ENCODE results near the gene GRAP. TPM values are rescaled to one million over a fixed set of nuclear protein-coding genes. Genes with fewer than 3 reads are reported as not detected.
A peak's percentile ranks its signal among the peaks of the same experiment; 100 is the strongest.

Gene GRAP
- polyA plus RNA-seq, 3 donors from 2014 or later = 5.2 to 19.0 (median 18.3) TPM

DNA sequence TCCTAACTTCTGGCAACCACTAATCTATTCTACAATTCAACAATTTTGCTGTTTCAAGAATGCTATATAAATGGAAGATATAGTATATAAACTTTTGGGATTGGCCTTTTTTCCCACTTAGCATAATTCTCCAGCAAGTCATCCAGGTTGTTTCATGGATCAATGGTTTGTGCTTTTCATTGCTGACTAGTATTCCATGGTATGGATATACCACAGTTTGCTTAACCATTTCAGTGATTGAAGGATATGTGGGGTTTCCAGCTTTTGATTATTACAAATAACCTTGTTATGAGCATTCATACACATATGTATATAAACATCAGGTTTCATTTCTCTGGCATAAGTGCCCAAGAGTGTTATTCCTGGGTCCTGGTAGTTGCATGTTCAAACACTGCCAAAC is 40.1 kb downstream of the GRAP start:
- Mint-ChIP-seq H3K4me1 (peaks cover 15% of the 10 kb centered on the region in 2 donors), H3K27me3 (ENCODE audit: low read depth in 3 of 3) (peaks cover 0 to 21% (median 7%) of the 10 kb centered on the region in 3 donors), H3K4me3 (peak overlapping the region in 1 of 5 donors; percentile 31), H3K27ac (peak overlapping the region in 4 of 6 donors; percentile 58 to 92 (median 82)), H3K9me3 (no peaks in the 10 kb centered on the region), H3K36me3 (peaks cover 0 to 7% (median 0%) of the 10 kb centered on the region in 3 donors)
- no peak for DNase-seq

DNA sequence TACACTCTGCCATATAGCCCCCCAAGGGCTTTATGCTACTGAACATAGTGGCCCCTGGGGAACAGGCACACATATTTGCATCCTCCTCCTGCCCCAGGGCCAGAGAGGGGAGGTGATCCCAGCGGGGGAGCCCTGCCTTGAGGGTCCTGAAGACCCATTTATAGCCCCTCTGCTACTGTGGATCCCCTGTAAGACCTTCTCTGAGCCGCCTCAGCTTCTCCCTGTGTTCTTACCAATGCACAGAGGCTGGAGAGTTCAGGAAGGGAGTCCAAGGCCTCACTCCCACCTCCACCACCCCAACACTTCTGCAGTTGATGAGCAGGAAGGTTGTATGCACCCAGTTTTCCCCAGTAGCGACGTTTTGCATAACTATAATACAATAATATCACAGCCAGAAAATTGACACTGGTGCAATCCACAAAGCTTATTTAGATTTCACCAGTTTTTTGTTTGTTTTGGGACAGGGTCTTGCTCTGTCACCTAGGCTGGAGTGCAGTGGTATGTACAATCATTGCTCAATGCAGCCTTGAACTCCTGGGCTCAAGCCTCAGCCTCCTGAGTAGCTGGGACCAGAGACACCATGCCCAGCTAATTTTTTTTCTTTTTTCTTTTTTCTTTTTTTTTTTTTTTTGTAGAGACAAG is 40.8 kb downstream of the GRAP start:
- H3K4me3 Mint-ChIP-seq = peak overlapping the region; percentile 48 to 62 (median 55)
- peaks cover 15 to 18% of the 10 kb centered on the region in 2 donors for H3K4me1 Mint-ChIP-seq
- H3K27me3 Mint-ChIP-seq (ENCODE audit: low read depth in 3 of 3) = peaks cover 0 to 21% (median 7%) of the 10 kb centered on the region in 3 donors
- DNase-seq = no peak
- peaks cover 0 to 7% (median 0%) of the 10 kb centered on the region in 3 donors for H3K36me3 Mint-ChIP-seq
- no peaks in the 10 kb centered on the region for H3K9me3 Mint-ChIP-seq
- H3K27ac Mint-ChIP-seq = peak overlapping the region; percentile 62 to 92 (median 82)

DNA sequence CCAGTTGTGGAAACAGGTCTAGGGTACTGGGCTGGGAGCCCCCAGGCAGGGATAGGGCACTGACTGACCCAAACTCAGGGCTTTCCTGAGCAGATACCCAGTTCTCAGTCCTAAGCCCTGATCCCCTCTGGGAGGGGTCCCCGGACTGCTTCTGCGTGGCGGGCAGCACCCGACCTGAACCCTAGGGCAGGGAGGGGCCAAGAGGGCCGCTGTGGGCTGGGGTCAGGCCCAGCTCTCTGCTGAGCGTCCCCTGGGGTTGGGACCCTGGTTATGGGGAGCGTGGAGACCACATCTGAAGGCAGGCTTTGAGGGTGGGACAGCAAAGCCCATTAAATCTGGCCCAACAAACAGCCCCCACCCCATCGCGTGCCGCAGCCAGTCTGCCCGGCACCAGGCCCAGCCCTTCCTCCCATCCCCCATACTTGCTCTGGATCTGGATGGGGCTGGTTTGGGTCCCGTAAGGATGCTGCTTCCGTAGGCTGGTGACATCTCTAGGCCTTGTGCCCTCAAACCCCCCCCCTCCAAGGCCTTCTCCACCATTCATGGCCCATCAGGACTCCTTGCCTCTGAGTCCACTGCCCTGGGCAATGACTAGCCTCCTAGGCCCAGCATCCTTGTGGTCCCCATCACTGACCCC is 41.5 kb downstream of the GRAP start:
- Mint-ChIP-seq H3K4me3 (peak overlapping the region; percentile 49 to 78 (median 76)), H3K9me3 (no peaks in the 10 kb centered on the region), H3K27ac (peak overlapping the region; percentile 60 to 92 (median 84)), H3K36me3 (peaks cover 0 to 7% (median 0%) of the 10 kb centered on the region in 3 donors), H3K27me3 (ENCODE audit: low read depth in 3 of 3) (peaks cover 0 to 21% (median 7%) of the 10 kb centered on the region in 3 donors), H3K4me1 (peaks cover 15 to 18% of the 10 kb centered on the region in 2 donors)
- no peak for DNase-seq

DNA sequence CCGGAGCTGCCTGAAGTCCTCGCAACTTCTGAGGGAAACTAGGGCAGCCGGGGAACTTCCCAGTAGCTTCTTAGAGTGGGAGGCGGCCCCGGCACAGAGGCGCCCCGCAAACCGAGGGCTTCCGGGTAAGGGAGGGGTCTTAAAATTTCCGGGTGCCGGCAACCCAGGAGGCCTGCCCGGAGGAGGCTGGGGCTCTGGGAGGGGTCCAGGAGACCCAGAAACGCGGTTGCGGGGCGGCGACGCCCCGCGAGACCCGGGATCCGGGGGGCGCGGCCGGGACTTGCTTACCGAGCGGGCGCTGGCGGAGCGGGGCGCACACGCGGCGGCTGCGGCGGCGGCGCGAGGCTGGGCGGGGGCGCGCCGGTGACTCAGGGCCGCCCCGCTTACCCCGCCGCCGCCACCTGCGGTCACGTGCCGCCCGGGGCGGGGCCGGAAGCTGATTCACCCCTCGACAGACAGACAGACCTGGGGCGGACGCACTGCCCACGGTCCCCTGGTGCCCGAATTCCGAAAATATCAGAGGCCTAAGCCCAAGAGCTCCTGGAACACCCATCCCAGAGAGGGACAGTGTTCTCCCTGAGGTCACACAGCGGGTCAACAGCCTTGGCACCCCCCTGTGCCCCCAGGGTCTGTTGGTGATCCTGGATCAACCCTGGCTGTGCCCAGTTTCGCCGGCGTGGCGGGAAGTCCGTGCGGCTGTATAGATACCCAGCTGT is 42.2 kb downstream of the GRAP start, which contains the start of gene FAM83G:
Gene FAM83G (minus strand): TSS at position 344 of the 716 bp plus-strand sequence. CDS start 723 bp downstream, outside the sequence.
- Mint-ChIP-seq H3K27ac (peak within 1 kb of the TSS; percentile 60 to 94 (median 87)), H3K4me1 (peaks cover 15 to 18% of the 10 kb centered on the region in 2 donors), H3K4me3 (peak within 1 kb of the TSS; percentile 85 to 94 (median 87)), H3K9me3 (no peaks in the 10 kb centered on the region), H3K36me3 (peaks cover 0 to 7% (median 0%) of the 10 kb centered on the region in 3 donors), H3K27me3 (ENCODE audit: low read depth in 3 of 3) (peaks cover 0 to 21% (median 7%) of the 10 kb centered on the region in 3 donors)
- DNase-seq = peak; percentile 82 to 85 (median 83)

GRCh38 chr17:19003543-19004420 is 43.0 kb downstream of the GRAP start:
- DNase-seq = peak in 1 of 3 donors; percentile 7
- Mint-ChIP-seq H3K9me3 (no peaks in the 10 kb centered on the region), H3K36me3 (peaks cover 0 to 7% (median 0%) of the 10 kb centered on the region in 3 donors), H3K4me3 (peak overlapping the region; percentile 85 to 94 (median 87)), H3K27me3 (ENCODE audit: low read depth in 3 of 3) (peaks cover 0 to 21% (median 7%) of the 10 kb centered on the region in 3 donors), H3K4me1 (peaks cover 15 to 18% of the 10 kb centered on the region in 2 donors), H3K27ac (peak overlapping the region in 5 of 6 donors; percentile 75 to 94 (median 86))

- Mint-ChIP-seq H3K4me3 (peak overlapping the region; percentile 49 to 94 (median 86)), H3K27ac (peak overlapping the region in 5 of 6 donors; percentile 7 to 71 (median 49)), H3K4me1 (peaks cover 15 to 18% of the 10 kb centered on the region in 2 donors), H3K36me3 (peaks cover 0 to 7% (median 0%) of the 10 kb centered on the region in 3 donors), H3K27me3 (ENCODE audit: low read depth in 3 of 3) (peaks cover 0 to 21% (median 7%) of the 10 kb centered on the region in 3 donors), H3K9me3 (no peaks in the 10 kb centered on the region)
- no peak for DNase-seq
Observed at GRCh38 chr17:19002805-19003542, 43.8 kb downstream of the GRAP start.

DNA sequence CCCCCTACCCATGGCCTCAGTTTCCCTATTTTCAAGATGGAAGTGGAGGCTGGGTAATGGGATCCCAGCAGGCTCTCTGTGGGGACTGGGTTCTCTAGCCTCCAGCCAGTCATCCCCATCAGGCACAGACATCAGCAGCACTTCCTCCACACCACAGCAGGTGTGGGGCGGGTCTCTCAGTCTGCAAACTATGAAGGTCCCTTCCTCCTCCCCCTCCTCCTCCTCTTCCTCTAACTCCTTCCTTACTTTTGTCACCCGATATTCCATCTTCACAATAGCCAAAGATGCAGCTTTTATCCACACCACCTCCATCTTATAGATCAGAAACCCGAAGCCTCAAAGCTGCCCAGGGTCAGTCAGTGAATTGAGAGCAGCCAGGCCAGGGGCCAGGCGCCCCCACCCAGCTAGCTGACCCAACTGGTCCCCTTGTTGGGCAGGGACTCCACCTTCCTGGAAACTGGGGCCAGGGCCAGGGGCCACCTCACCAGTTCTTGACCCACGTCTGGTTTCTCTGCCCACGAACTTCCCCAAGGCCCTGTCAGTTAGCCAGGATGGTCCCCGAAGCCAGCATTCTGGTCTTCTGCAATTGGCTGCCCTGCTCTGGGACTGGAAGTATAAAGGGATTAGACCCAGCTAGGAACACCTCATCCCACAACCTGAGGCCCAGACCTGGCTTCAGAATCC is 44.7 kb downstream of the GRAP start:
- H3K4me1 Mint-ChIP-seq = peaks cover 15 to 20% of the 10 kb centered on the region in 2 donors
- peaks cover 0 to 18% (median 3%) of the 10 kb centered on the region in 3 donors for H3K27me3 Mint-ChIP-seq (ENCODE audit: low read depth in 3 of 3)
- no peak for DNase-seq
- H3K36me3 Mint-ChIP-seq = peaks cover 0 to 7% (median 0%) of the 10 kb centered on the region in 3 donors
- H3K4me3 Mint-ChIP-seq = peak overlapping the region in 3 of 5 donors; percentile 9 to 94 (median 86)
- H3K27ac Mint-ChIP-seq = peak overlapping the region in 3 of 6 donors; percentile 28 to 71 (median 49)
- no peaks in the 10 kb centered on the region for H3K9me3 Mint-ChIP-seq

DNA sequence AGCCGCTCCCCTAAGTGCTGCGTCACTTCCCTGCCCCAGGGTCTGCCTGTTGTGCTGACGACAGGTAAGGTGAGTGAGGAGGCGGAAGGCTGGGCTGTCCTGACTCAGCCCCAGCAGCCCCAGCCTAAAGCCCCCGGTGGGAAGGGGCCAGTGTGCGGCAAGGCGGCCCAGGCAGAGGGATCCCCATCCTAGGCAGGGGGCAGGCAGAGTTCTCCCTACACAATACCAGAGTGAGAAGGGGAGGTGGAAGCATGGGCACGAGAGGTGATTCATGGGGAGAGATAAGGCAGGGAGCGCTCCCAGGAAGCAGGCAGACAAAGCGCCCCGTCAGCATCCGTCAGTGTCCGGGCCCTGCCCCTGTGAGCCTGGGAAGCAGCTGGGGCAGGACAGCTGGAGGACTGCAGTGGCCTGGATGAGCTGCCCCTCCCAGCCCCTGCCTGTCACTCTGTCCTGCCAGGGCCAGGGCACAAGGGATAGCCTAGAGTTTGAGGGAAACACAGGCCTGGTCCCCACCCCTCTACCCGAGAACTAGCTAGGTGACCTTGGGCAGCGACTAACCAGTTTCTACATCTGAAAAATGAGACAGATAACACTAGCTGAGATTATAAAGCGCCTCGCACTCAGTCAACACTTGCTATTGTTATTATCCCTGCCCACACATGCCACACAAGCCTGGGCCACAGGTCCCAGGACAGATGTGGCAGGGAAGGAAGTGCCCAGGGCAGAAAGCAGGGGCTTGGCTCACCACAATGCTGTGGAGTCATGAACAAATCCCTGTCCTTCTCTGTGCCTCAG is 46.0 kb downstream of the GRAP start:
- Mint-ChIP-seq H3K36me3 (peaks cover 0 to 9% (median 3%) of the 10 kb centered on the region in 3 donors), H3K27ac (peak overlapping the region in 1 of 6 donors; percentile 12), H3K4me3 (no peak overlapping the region), H3K27me3 (ENCODE audit: low read depth in 3 of 3) (peaks cover 0 to 11% (median 3%) of the 10 kb centered on the region in 3 donors), H3K9me3 (peaks cover 0 to 1% (median 0%) of the 10 kb centered on the region in 6 donors), H3K4me1 (peaks cover 15 to 22% of the 10 kb centered on the region in 2 donors)
- DNase-seq = no peak

GRCh38 chr17:18999911-19000310 is 46.8 kb downstream of the GRAP start:
- Mint-ChIP-seq H3K4me3 (no peak overlapping the region), H3K4me1 (peaks cover 15 to 22% of the 10 kb centered on the region in 2 donors), H3K27ac (peak overlapping the region in 1 of 6 donors; percentile 40)

GRCh38 chr17:18999394-18999793 is 47.4 kb downstream of the GRAP start:
- H3K27ac Mint-ChIP-seq = no peak overlapping the region
- H3K36me3 Mint-ChIP-seq = peaks cover 5 to 16% (median 12%) of the 10 kb centered on the region in 3 donors
- H3K9me3 Mint-ChIP-seq = peaks cover 0 to 5% (median 1%) of the 10 kb centered on the region in 6 donors
- H3K4me1 Mint-ChIP-seq = peaks cover 15 to 22% of the 10 kb centered on the region in 2 donors
- H3K4me3 Mint-ChIP-seq = no peak overlapping the region
- peaks cover 0 to 7% (median 1%) of the 10 kb centered on the region in 3 donors for H3K27me3 Mint-ChIP-seq (ENCODE audit: low read depth in 3 of 3)
- DNase-seq = no peak

More at GRCh38 chr17:18999911-19000310, 46.8 kb downstream of the GRAP start:
- Mint-ChIP-seq H3K27me3 (ENCODE audit: low read depth in 3 of 3) (peaks cover 0 to 7% (median 1%) of the 10 kb centered on the region in 3 donors), H3K9me3 (peaks cover 0 to 4% (median 1%) of the 10 kb centered on the region in 6 donors), H3K36me3 (peaks cover 5 to 15% (median 9%) of the 10 kb centered on the region in 3 donors)
- no peak for DNase-seq

GRCh38 chr17:18997650-18998196 is 49.0 kb downstream of the GRAP start:
- DNase-seq = no peak
- Mint-ChIP-seq H3K27me3 (ENCODE audit: low read depth in 3 of 3) (peaks cover 0 to 2% (median 0%) of the 10 kb centered on the region in 3 donors), H3K9me3 (peaks cover 0 to 5% (median 1%) of the 10 kb centered on the region in 6 donors), H3K4me1 (peaks cover 26 to 30% of the 10 kb centered on the region in 2 donors), H3K36me3 (peaks cover 5 to 16% (median 12%) of the 10 kb centered on the region in 3 donors), H3K4me3 (no peak overlapping the region), H3K27ac (no peak overlapping the region)
